ENCODE measurements around the gene HSPA4.
"Not testable (repeated sequence)": the region's sequence is repeated elsewhere in the genome, so short reads cannot be mapped to it uniquely, and the experiment has no call there.

HSPA4 gene

DNA sequence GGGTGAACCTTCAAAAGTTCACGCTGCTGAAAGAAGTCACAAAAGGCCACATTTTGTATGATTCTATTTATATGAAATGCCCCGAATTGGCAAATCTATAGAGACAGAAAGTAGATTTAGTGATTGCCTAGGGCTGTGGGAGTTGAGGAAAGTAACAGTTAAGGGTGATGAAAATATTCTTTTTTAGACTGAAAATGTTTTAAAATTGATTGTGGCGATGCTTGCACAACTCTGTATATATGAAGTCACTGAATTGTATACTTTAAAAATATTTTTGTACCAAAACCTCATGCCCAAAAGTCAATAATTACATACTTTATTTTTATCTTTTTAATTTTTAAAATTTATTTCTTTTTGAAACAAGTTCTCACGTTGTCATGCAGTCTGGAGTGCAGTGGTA is 30.3 kb downstream of the HSPA4 start:
- in situ Hi-C loops (cut with HindIII; ENCODE audit: low pct_ligation_motif_present, low pct_unique_long_range_greater_than_20kb, low sequenced_read_pairs), result no loop called here
- DNase-seq, result no peak

DNA sequence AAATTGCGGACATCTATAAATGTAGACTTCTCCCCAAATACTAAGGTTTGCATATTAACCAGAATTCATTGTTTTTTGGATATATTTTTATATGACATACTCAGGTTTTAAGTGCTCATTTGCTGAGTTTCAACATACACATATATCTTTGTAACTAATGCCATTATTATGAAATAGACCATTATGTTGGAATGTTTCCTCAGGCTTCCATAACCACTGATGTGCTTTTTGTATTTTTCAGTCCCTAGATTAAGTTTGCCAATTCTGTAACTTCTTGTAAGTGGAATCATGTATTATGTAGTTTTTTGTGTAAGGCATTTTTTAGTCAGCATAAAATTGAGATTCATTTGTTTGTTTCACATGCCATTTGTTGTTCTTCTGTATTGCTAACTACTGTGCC is 32.1 kb downstream of the HSPA4 start:
- in situ Hi-C loops (cut with HindIII; ENCODE audit: low pct_ligation_motif_present, low pct_unique_long_range_greater_than_20kb, low sequenced_read_pairs), result no loop called here
- DNase-seq, result no peak

DNA sequence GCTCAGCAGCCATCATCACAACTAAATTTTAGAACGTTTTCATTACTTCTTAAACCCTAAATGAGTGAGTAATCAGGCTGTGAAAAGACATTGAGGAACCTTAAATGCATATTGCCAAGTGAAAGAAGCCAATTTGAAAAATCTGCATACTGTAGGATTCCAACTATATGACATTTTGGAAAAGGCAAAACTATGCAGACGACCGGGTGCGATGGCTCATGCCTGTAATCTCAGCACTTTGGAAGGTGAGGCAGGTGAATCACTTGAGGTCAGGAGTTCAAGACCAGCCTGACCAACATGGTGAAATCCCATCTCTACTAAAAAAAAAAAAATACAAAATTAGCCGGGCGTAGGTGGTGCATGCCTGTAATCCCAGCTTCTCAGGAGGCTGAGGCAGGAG is 33.4 kb downstream of the HSPA4 start:
- DNase-seq; in situ Hi-C loops (cut with HindIII; ENCODE audit: low pct_ligation_motif_present, low pct_unique_long_range_greater_than_20kb, low sequenced_read_pairs): not testable (repeated sequence)

DNA sequence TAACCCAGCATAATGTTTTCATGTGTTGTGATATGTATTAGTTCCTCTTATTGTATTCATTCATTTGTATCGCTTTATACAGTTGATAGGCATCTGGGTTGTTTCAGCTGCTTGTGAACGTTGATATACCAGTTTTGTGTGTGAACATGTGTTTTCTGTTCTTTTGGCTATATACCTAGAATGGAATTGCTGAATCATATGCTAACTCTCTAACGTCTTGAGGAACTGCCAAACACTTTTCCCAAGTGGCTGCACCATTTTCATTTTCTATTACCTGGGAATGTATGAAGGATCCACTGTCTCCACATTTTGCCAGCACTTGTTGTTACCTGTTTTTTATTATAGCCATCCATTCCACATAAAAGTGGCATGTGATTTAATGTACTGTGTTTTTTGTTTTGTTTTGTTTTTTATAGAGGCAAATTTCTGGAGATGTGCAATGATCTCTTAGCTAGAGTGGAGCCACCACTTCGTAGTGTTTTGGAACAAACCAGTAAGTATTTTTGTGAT is 34.6 kb downstream of the HSPA4 start:
- DNase-seq, result no peak
- in situ Hi-C loops (cut with HindIII; ENCODE audit: low pct_ligation_motif_present, low pct_unique_long_range_greater_than_20kb, low sequenced_read_pairs), result no loop called here

DNA sequence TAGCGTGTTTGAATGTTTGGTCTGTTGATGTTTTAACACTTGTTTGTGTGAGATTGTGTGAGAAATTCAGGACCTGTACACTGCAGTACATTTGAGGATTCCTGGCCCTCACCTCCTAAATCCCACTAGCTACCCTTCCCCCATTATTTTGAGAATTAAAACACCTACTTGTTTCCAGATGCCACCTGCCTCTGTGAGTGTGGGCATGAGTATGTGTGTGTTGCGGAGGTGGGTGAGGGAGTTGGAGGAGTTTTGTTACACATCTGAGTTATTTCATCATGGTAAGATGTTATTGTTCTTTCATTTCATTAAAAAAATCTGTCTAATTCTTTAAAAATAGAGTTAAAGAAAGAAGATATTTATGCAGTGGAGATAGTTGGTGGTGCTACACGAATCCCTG is 36.3 kb downstream of the HSPA4 start:
- no peak for DNase-seq
- in situ Hi-C loops (cut with HindIII; ENCODE audit: low pct_ligation_motif_present, low pct_unique_long_range_greater_than_20kb, low sequenced_read_pairs), result no loop called here

DNA sequence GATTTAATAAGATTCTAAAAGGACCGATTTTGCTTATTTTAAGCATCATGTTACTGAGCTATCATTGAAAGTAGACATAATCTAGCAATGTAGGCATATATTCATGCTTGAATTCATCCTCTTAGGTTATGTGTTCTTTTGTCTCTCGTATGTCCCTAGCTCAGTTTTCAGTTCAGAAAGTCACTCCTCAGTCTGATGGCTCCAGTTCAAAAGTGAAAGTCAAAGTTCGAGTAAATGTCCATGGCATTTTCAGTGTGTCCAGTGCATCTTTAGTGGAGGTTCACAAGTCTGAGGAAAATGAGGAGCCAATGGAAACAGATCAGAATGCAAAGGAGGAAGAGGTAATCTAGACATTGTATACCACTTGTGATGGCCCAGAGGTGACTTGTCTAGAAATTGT is 39.2 kb downstream of the HSPA4 start:
- in situ Hi-C loops (cut with HindIII; ENCODE audit: low pct_ligation_motif_present, low pct_unique_long_range_greater_than_20kb, low sequenced_read_pairs), result no loop called here

DNA sequence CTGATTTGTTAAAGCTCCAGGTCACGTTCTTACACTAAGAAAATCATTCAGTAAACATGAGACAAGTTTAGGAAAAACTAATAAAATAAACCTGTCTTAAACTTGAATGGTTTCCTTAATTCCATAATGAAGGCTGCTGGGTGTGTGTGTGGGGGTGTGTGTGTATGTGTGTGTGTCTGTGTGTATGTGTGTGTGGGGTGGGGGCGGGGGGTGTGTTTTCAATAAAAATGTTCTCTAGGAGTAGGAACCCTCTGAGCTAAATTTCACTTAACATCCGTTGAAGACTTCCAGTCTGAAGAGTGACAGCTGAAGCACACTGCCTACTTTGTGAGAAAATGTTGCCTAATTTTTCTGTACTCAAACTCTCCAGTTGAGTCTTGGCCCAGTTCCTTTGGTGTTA is 54.5 kb downstream of the HSPA4 start:
- no peak for DNase-seq
- in situ Hi-C loops (cut with HindIII; ENCODE audit: low pct_ligation_motif_present, low pct_unique_long_range_greater_than_20kb, low sequenced_read_pairs), result no loop called here

More for the DNA sequence above, 39.2 kb downstream of the HSPA4 start:
- DNase-seq, result no peak

DNA sequence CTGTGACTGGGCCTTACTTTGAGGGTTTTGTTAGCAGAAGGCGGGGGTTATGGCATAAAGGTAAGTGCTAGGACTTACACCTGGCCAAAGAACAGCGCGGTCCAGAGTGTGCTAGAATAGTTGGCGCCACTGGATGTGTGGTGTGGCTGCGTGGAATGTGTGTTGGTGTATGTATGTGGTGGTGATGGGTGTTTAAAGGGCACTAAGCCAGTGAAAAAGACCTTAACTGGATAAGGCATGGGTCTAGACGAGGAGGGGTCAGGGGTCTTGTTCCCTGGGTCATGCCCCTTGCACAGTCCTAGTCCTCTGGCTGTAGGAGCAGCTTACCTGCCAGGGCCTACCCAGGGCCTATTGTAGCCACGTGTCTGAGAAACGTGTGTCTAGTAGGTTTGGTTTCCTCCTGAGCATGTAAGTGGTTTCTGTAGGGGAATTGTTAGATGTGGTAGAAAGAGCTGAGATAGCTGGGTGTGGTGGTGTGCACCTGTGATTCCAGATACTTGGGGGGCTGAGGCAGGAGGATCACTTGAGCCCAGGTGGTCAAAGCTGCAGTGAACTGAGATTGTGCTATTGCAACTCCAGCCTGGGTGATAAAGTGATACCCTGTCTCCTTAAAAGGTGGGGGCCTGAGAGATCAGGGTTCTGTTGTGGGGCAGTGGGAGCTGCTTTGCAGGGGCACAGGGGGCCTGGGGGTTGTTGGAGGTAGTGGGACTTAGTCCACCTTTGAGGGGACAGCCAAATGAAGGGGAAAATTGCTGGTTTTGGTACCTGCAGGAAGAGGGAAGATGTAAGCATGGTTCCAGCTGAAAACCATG is 55.2 kb downstream of the HSPA4 start:
- no peak for DNase-seq
- in situ Hi-C loops (cut with HindIII; ENCODE audit: low pct_ligation_motif_present, low pct_unique_long_range_greater_than_20kb, low sequenced_read_pairs), result no loop called here

DNA sequence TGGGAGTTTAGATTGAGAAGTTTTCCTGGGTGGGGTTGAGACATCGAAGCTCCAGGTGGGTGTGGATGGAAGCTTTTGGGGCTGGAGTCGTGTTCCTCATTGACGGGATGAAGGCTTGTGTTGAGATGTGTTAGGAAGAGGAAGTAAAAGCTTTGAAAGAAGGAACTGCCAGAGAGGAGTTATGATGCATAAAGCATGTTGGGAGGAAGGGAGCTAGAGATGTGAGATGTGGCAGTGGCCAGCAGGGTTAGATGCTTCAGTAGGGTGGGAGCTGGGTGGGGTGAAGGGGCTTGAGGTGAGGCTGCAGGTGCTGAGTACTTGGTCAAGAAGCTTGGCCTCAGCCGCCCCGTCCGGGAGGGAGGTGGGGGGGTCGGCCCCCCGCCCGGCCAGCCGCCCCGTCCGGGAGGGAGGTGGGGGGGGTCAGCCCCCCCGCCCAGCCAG is 56.7 kb downstream of the HSPA4 start:
- in situ Hi-C loops (cut with HindIII; ENCODE audit: low pct_ligation_motif_present, low pct_unique_long_range_greater_than_20kb, low sequenced_read_pairs), result no loop called here
- peak; percentile 1 for DNase-seq

DNA sequence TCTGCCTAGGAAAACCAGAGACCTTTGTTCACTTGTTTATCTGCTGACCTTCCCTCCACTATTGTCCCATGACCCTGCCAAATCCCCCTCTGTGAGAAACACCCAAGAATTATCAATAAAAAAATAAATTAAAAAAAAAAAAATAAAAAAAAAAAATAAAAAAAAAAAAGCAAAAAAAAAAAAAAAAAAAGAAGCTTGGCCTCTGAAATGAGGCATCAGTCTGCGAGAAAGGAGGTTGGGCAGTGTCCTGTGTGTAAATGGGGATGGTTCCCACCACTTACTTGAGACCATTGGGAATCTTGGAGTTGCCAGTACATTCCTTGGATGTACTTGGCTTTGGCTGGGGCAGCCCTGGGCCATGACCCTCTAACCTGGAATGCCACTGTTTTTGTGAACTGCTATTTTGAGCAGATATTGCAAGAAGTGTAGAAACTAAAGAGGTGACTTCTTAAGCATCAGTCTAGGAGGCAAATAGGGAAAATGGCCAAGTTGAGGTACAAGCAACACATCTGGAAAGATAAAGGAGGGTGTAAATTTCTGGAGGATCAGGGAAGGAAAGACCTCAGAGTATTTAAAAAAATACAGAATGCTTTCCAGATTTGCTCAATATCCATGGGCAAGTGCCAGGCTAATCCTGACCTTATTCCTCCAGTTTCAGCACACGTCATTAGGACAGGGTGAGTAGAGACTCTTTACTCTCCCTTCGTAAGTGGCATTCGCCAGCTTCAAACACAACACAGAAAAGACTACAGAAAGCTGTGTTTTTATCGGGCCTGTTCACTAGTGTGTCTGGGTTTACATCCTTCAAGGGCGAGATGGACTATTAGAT is 58.1 kb downstream of the HSPA4 start:
- in situ Hi-C loops (cut with HindIII; ENCODE audit: low pct_ligation_motif_present, low pct_unique_long_range_greater_than_20kb, low sequenced_read_pairs), result no loop called here
- DNase-seq, result no peak

DNA sequence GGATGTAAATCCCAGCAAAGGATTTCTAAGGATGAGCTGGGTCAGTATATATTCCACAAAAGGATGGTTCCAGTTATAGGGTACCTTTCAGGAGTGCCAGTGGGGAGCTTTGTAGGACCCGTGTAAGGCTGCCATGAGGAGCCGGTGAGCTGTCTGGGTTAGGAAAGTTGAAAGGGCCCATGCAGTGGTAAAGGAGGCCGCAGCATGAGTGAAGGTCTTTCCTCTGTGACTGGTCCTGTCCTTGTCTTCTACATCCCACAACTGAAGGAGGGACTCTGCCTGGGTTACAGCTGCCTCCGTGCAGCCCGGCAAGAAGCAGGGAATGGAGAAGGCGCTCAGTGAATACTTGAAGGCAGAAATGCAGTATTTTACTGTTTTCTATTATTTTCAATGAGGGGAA is 58.9 kb downstream of the HSPA4 start:
- in situ Hi-C loops (cut with HindIII; ENCODE audit: low pct_ligation_motif_present, low pct_unique_long_range_greater_than_20kb, low sequenced_read_pairs), result no loop called here

DNA sequence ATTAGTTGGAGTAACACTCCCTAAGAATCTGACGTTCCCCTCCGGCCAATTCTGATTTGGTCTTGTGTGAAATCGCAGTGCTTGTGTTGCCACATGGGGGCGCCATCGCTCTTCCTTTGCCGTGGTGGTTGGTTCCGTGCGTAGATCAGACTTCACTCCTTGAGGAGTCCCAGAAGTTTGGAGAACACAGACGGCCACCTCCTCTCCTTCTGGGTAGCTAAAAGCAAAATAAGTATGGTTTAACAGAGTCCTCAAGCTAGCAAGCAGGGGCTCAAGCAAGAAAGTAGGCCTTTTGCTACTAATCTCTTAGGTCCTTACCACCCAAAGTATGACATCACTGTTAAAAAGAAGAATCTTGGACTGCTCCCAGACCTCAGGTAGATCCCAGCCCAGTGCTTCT is 59.5 kb downstream of the HSPA4 start:
- in situ Hi-C loops (cut with HindIII; ENCODE audit: low pct_ligation_motif_present, low pct_unique_long_range_greater_than_20kb, low sequenced_read_pairs), result no loop called here

More for the DNA sequence above, 58.9 kb downstream of the HSPA4 start:
- DNase-seq, result no peak

DNA sequence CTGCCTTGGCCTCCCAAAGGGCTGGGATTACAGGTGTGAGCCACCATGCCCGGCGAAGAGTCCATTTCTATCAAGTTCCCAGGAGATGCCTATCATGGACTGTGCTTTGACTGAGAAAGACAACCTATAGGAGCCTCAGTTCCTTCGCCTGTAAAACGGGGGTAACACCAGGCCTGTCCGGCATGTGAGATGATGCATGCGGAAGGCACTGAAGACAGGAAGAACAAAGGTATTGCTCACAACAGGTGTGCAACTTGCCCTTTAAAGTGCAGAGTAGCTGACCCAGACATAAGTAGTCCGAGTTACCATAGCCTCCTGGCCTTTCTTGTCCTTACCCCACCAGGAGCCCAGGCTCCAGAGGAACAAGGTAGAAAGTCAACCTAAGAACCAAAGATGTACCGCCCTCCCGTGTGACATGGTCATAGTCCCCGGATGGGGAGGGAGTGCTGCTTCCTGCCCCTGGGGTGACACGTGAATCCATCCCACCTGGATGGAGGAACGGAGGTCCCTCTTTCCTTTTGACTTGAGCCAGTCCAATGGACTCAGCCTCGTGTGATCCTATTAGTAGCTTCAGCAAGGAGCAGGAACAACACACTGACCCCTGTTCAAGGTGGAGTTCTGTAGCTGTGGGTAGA is 60.3 kb downstream of the HSPA4 start:
- in situ Hi-C loops (cut with HindIII; ENCODE audit: low pct_ligation_motif_present, low pct_unique_long_range_greater_than_20kb, low sequenced_read_pairs), result no loop called here

More for the DNA sequence above, 59.5 kb downstream of the HSPA4 start:
- peak; percentile 69 for DNase-seq

DNA sequence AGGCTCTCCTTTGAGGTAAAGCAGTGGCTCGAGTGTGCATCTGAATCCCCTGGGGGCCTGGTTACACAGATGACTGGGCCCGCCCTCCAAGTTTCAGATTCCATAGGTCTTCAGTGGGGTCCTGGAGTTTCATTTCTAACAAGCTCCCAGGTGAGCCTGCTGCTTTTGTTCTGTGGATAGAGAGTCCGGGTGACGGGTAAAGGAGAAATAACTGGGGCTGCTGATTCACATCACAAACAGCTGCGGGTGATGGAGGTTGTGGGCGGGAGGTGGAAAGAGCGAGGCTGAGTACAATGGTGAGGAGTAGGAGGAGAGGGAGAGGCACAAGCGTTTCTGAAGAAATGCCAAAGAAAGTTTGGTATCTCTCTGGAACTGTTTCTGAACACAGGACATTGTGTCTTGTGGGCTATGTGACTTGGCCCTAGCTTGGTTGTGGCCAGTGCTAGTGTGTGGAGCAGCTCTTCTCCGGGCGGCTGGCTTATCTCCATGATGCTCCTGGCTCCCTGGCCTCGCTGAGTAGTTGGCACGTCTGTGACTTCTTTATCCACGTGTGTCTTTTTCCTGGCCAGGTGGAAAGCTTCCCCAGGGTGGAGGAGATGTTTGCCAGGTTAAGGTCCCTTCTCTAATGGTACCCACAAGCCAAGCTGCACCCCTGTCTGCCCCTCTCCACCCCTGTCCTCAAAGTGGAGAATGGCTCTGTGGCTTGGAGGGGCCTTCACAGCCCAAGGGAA is 61.7 kb downstream of the HSPA4 start:
- no peak for DNase-seq
- in situ Hi-C loops (cut with HindIII; ENCODE audit: low pct_ligation_motif_present, low pct_unique_long_range_greater_than_20kb, low sequenced_read_pairs), result no loop called here

More for the DNA sequence above, 60.3 kb downstream of the HSPA4 start:
- no peak for DNase-seq

DNA sequence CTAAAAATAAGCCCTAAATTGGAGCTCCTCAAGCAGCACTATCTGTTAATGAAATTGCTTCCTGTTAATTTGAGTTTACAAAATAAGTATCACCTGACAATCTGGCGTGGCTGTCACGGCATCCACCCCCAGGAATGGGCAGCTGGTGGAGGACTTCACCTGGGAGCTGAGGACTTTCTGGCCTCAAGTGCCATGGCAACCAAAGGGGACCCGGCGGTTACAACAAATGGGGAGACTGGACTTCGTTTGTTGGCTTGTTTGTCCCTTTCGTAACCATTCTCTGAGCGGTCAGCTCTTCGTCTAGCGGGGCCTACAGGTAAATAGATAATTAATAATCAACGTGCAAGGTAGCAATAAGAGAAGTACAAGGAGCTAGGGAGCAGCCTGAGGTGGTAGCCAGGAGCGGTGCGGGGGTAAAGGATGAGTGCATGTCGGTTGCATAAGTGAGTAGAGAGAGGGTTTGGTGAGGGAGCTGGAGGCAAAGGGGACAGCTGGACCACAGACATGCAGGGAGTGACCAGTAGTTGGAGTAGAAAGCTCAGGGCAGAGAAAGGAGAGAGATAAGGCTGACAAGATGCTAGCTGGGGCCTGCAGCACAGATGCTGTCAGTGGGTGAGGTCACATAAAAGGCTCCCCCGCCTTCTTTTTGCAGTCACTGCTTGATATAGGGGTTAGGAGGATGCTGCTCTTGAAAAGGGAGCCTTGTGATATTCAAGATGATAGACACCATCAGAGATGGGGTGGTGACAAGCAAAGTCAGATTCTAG is 62.5 kb downstream of the HSPA4 start:
- DNase-seq, result no peak
- in situ Hi-C loops (cut with HindIII; ENCODE audit: low pct_ligation_motif_present, low pct_unique_long_range_greater_than_20kb, low sequenced_read_pairs), result no loop called here

DNA sequence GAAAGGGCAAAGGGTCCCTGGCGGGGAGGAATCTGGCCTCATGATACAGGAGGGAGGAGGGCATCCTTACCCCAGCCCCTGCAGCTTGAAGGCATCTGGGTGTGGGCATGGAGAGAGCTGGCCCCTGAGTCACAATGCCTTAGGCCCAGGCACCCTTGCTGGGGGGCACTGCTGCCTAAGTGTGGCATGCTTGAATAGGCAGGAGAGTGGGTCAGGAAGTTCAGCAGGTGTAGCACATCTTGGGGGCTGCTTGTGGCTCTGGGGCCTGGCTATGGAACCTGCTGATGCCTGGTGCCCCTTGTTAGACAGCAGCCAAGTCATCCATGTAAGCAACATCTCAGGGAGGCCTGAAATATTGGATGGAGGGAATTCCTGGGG is 63.1 kb downstream of the HSPA4 start:
- no peak for DNase-seq
- in situ Hi-C loops (cut with HindIII; ENCODE audit: low pct_ligation_motif_present, low pct_unique_long_range_greater_than_20kb, low sequenced_read_pairs), result no loop called here

DNA sequence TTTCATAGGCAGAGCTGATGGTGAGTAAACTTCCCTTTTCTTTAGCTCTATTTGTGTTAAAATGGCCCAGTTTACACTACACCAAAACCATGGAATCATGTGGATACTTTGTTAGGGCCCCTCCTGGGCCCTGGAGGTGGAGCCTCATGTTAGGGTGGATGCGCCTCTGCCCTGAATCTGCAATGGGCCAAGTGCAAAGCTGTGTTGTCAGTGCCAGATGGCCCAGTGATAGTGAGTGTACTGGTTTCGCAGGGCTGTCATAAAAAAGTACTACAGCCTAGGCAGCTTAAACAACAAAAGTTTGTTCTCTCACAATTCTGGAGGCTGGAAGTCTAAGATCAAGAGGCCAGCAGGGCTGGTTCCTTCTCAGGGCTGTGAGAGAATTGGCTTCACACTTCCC is 64.8 kb downstream of the HSPA4 start:
- no peak for DNase-seq
- in situ Hi-C loops (cut with HindIII; ENCODE audit: low pct_ligation_motif_present, low pct_unique_long_range_greater_than_20kb, low sequenced_read_pairs), result no loop called here

All from ACHN (cell line).